Hematopoietic multipotent progenitor cell treated with erythropoietin and hydrocortisone succinate and interleukin-3 and kit ligand, for 15 days (in vitro differentiated cells): ENCODE results near the gene APOC3.

Source experiments
- DNase-seq: peaks from one replicate; pipeline ENCODE4 v3.0.0-alpha.2; 2015; ENCODE audit warnings: low spot score

APOC3 gene

DNA sequence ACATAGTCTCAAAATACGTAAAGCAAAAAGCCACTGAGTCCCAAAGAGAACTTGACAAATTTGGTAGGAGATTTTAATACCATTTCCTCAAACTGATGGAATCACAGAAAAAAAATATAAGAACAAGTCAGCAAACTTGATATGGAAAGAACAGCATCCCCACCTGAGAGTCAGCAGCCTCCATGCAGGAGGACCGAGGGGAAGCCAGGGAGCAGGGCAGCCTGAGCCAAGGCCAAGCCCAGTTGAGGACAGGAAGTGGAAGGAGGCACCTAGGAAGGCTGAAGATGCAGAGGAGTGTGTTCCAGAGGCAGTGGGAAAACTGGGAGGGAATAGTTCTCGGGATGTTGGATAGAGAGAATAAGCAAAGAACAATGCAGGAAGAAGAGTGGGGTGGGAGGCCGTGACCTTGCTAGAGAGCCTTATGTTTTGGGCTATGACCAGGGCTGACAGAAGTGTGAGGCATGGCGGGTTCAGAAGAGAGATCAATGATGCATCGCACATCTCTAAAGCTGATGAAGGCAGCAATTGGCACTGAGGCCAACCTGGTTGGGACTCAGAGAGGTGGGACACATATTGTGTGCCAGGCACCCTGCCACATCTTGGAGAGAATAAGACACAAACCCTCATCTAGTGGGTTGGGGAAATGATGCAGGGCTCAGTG lies 22.0 kb upstream of the APOC3 start:
- no peak for DNase-seq

DNA sequence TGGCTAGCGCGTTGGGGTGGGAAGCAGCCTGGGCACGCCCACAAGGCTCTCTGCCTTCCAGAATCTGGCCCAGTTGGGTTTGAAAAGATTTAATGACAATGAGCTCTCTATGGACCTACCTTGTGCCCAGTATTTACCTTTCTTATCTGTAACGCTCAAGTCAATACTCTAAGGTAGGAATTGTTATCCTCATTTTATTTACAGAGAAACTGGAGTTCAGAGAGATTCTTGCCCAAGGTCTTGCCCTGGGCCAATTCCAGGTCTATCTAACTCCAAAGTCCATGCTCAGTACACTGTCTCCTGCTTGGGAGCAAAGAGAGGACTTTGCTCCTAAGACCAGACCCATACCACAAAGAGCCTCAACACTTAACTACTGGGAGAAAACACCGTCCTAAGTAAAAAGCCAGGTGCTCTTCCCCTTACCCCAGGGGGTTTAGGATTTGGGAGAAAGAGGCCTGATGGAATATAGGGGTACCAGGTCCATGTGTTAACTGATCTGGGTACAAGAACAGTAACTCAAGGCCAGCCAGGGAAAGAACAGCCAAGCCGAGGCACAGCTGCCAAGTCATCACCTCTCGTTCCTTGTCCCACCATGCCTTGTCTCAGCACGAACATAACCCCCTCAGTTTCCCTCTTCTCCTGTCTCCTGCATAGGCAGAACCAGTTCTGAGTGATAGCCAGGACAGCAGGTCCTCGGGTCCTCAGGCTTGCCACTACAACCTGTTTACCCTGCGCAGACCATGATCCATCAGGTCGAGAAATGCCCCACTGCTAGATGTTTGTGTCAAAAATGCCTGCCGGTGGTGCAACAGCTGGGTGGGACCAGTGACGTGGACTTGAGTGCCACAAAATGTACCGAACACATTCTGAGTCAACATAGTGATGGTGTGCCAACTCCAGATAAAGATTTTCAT lies 21.2 kb upstream of the APOC3 start:
- DNase-seq = no peak

- DNase-seq = no peak
Observed at GRCh38 chr11:116811194-116811593, 18.5 kb upstream of the APOC3 start.

DNA sequence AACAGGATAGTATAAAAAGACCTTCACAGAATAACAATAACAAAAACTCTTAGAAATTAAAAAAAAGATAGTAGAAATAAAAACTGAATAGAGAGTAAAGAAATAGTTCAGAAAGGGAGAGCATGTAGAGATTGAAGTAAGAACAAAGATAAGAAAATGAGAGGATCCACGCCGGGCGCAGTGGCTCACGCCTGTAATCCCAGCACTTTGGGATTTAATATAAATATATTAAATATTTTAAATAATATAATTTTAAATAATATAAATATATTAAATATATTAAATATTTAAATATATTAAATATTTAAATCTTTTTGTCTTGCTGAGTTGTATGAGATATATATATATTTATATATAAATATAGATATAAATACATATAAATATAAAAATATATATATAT lies 17.6 kb upstream of the APOC3 start:
- no peak for DNase-seq

DNA sequence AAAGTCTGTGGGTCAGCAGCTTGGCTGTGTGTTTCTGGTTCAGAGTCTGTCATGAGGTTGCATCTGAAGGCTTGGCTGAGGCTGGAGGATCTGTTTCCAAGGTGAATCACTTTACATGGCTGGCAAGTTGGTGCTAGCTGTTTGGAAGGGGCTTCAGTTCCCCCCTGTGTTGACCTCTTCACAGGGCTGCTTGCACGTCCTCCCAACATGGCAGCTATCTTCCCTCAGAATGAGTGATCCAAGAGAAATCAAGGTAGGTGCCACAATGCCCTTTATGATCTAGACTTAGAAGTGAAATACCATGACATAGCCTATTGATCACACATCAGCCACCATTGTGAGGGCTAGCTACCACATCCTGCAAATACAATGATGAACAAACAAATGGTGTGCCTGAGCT lies 16.5 kb upstream of the APOC3 start:
- no peak for DNase-seq

- DNase-seq = no peak
Observed at GRCh38 chr11:116813781-116814471, 15.8 kb upstream of the APOC3 start.

- no peak for DNase-seq
Observed at GRCh38 chr11:116814502-116814901, 15.2 kb upstream of the APOC3 start.

- no peak for DNase-seq
Observed at GRCh38 chr11:116819049-116819448, 10.7 kb upstream of the APOC3 start.

GRCh38 chr11:116821050-116821918 lies 8.4 kb upstream of the APOC3 start:
- no peak for DNase-seq

DNA sequence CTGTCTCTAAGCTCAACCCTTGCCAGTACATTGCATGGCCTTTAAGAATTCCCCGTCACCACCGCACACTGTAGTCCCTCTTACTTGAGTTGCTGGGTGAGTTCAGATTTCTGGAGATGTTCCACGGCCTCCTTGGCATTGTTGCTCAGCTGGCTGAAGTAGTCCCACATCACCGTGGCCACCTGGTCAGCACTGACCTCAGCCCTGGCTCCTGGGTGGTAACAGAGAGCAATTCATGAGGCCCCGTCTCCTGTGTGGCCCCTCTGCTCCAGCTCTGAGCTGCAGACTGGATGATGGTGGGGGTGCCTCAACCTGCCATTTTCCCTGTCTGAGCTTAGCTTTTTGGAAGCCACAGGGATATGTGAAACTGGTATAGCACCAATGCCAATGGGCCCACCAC lies 7.1 kb upstream of the APOC3 start:
- DNase-seq = no peak

GRCh38 chr11:116823031-116823843 lies 6.5 kb upstream of the APOC3 start, which contains the start of gene APOA4:
APOA4 (minus strand) TSS chr11:116823304; CDS start chr11:116823191, 113 bp downstream.
- DNase-seq = no peak

DNA sequence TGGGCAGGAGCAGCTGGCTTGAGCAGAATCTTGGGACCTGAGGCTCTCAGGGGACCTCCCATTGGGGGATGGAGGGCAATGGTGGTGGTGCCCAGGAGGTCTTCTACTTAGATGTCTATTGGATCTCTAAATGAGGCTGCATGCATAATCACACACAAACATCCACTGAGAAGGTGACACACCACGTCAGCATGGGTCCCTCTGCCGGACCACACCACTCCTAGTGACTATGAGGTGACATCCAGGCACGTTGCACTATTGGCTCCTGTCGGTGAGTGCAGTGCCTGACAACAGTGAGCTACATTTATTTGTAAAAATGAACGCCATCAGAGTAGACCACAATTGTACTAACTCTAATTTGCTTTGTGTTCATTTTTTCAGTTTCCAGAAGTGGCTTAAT lies 4.3 kb upstream of the APOC3 start:
- no peak for DNase-seq

GRCh38 chr11:116825854-116826750 lies 3.6 kb upstream of the APOC3 start:
- DNase-seq = no peak

GRCh38 chr11:116826751-116827431 lies 2.8 kb upstream of the APOC3 start:
- no peak for DNase-seq

GRCh38 chr11:116827461-116827860 lies 2.2 kb upstream of the APOC3 start:
- no peak for DNase-seq

DNA sequence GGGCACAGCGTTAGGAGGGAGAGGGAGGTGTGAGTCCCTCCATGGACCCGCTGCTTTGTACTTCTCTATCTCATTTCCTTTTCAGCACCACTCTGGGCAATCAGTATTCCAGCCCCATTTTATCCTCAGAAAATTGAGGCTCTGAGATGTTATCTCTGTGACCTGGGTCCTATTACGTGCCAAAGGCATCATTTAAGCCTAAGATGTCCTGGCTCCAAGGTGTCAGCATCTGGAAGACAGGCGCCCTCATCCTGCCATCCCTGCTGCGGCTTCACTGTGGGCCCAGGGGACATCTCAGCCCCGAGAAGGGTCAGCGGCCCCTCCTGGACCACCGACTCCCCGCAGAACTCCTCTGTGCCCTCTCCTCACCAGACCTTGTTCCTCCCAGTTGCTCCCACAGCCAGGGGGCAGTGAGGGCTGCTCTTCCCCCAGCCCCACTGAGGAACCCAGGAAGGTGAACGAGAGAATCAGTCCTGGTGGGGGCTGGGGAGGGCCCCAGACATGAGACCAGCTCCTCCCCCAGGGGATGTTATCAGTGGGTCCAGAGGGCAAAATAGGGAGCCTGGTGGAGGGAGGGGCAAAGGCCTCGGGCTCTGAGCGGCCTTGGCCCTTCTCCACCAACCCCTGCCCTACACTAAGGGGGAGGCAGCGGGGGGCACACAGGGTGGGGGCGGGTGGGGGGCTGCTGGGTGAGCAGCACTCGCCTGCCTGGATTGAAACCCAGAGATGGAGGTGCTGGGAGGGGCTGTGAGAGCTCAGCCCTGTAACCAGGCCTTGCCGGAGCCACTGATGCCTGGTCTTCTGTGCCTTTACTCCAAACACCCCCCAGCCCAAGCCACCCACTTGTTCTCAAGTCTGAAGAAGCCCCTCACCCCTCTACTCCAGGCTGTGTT lies 829 bp upstream of the APOC3 start:
- no peak for DNase-seq

GRCh38 chr11:116830184-116830912 lies 641 bp downstream of the APOC3 start:
- no peak for DNase-seq
